Activated T-helper 17 cell treated with anti-CD3 and anti-CD28 coated beads, Interleukin-2, amount 50 U/mL, for 72 hours (primary cell): ENCODE results near the gene NPFFR2. TPM values are rescaled to one million over a fixed set of nuclear protein-coding genes. Genes with fewer than 3 reads are reported as not detected.

Source experiments
- ATAC-seq: fragments of 150-1000 bp; cut with Tn5 transposase; replicated peaks from 2 replicates; pipeline ENCODE4 v1.10.0; 2021; ENCODE audit warnings: mild to moderate bottlenecking, moderate library complexity
- H3K27ac Mint-ChIP-seq: one replicate; pipeline ENCODE4 v1.8.0; 2022; ENCODE audit warnings: mixed read lengths
- H3K27me3 Mint-ChIP-seq: one replicate; pipeline ENCODE4 v1.8.0; 2022; ENCODE audit warnings: mixed read lengths
- H3K36me3 Mint-ChIP-seq: one replicate; pipeline ENCODE4 v1.8.0; 2022; ENCODE audit warnings: low read depth, mild to moderate bottlenecking, mixed read lengths
- H3K4me1 Mint-ChIP-seq: one replicate; pipeline ENCODE4 v1.8.0; 2022; ENCODE audit warnings: mixed read lengths
- H3K4me3 Mint-ChIP-seq: one replicate; pipeline ENCODE4 v1.8.0; 2022; ENCODE audit warnings: mild to moderate bottlenecking, mixed read lengths
- H3K9me3 Mint-ChIP-seq: one replicate; pipeline ENCODE4 v1.8.0; 2022; ENCODE audit warnings: mixed read lengths
- total RNA-seq, 2 donors: library from RNA; stranded (reverse); gene quantifications; one replicate each; pipeline ENCODE4 v1.2.3, GENCODE V29; 2022

The NPFFR2 gene
- not detected for total RNA-seq

GRCh38 chr4:72031868-72032608 is at the start of gene NPFFR2:
Gene NPFFR2, plus strand, starts transcription at chr4:72032000. Its CDS starts 96,592 bp downstream, at chr4:72128592.
- ATAC-seq, result no peak
- H3K4me1 Mint-ChIP-seq, result no peaks in the 10 kb centered on the region
- H3K27me3 Mint-ChIP-seq, result peaks cover 17% of the 10 kb centered on the region
- H3K36me3 Mint-ChIP-seq, result no peaks in the 10 kb centered on the region
- no peak within 1 kb of the TSS for H3K4me3 Mint-ChIP-seq
- H3K9me3 Mint-ChIP-seq, result no peaks in the 10 kb centered on the region
- H3K27ac Mint-ChIP-seq, result no peak within 1 kb of the TSS

GRCh38 chr4:71992571-71993312 is 39.1 kb upstream of the NPFFR2 start:
- Mint-ChIP-seq H3K4me1 (no peaks in the 10 kb centered on the region), H3K9me3 (peaks cover 4% of the 10 kb centered on the region), H3K4me3 (no peak overlapping the region), H3K36me3 (no peaks in the 10 kb centered on the region), H3K27me3 (peaks cover 3% of the 10 kb centered on the region), H3K27ac (no peak overlapping the region)
- no peak for ATAC-seq

- Mint-ChIP-seq H3K27ac (no peak overlapping the region), H3K4me3 (no peak overlapping the region), H3K4me1 (no peaks in the 10 kb centered on the region), H3K9me3 (peaks cover 12% of the 10 kb centered on the region), H3K36me3 (no peaks in the 10 kb centered on the region), H3K27me3 (peaks cover 3% of the 10 kb centered on the region)
- no peak for ATAC-seq
These were observed 37.2 kb upstream of the NPFFR2 start for GRCh38 chr4:71994559-71994958.

GRCh38 chr4:71995297-71995696 is 36.5 kb upstream of the NPFFR2 start:
- Mint-ChIP-seq H3K4me3 (no peak overlapping the region), H3K9me3 (peaks cover 8% of the 10 kb centered on the region), H3K27me3 (no peaks in the 10 kb centered on the region), H3K36me3 (no peaks in the 10 kb centered on the region), H3K27ac (no peak overlapping the region), H3K4me1 (no peaks in the 10 kb centered on the region)
- no peak for ATAC-seq

- Mint-ChIP-seq H3K36me3 (no peaks in the 10 kb centered on the region), H3K9me3 (no peaks in the 10 kb centered on the region), H3K4me3 (no peak overlapping the region), H3K27ac (no peak overlapping the region), H3K27me3 (no peaks in the 10 kb centered on the region), H3K4me1 (no peaks in the 10 kb centered on the region)
- no peak for ATAC-seq
These were observed 25.2 kb upstream of the NPFFR2 start for GRCh38 chr4:72006586-72006985.

GRCh38 chr4:72011906-72012305 is 19.9 kb upstream of the NPFFR2 start:
- Mint-ChIP-seq H3K36me3 (no peaks in the 10 kb centered on the region), H3K27ac (no peak overlapping the region), H3K4me1 (no peaks in the 10 kb centered on the region), H3K4me3 (no peak overlapping the region), H3K9me3 (peaks cover 3% of the 10 kb centered on the region), H3K27me3 (no peaks in the 10 kb centered on the region)
- no peak for ATAC-seq

- H3K27ac Mint-ChIP-seq, result no peak overlapping the region
- H3K27me3 Mint-ChIP-seq, result no peaks in the 10 kb centered on the region
- peaks cover 3% of the 10 kb centered on the region for H3K9me3 Mint-ChIP-seq
- no peak for ATAC-seq
- H3K4me1 Mint-ChIP-seq, result no peaks in the 10 kb centered on the region
- H3K4me3 Mint-ChIP-seq, result no peak overlapping the region
- H3K36me3 Mint-ChIP-seq, result no peaks in the 10 kb centered on the region
These were observed 15.8 kb upstream of the NPFFR2 start for GRCh38 chr4:72016011-72016410.

- Mint-ChIP-seq H3K4me3 (no peak overlapping the region), H3K36me3 (no peaks in the 10 kb centered on the region), H3K4me1 (no peaks in the 10 kb centered on the region), H3K27me3 (no peaks in the 10 kb centered on the region), H3K27ac (no peak overlapping the region), H3K9me3 (no peaks in the 10 kb centered on the region)
- no peak for ATAC-seq
These were observed 12.1 kb upstream of the NPFFR2 start for GRCh38 chr4:72019688-72020087.

GRCh38 chr4:72022553-72022952 is 9.2 kb upstream of the NPFFR2 start:
- H3K4me3 Mint-ChIP-seq, result no peak overlapping the region
- H3K36me3 Mint-ChIP-seq, result no peaks in the 10 kb centered on the region
- no peak for ATAC-seq
- no peaks in the 10 kb centered on the region for H3K4me1 Mint-ChIP-seq
- no peak overlapping the region for H3K27ac Mint-ChIP-seq
- peaks cover 6% of the 10 kb centered on the region for H3K9me3 Mint-ChIP-seq
- no peaks in the 10 kb centered on the region for H3K27me3 Mint-ChIP-seq

- Mint-ChIP-seq H3K27ac (no peak overlapping the region), H3K4me1 (no peaks in the 10 kb centered on the region), H3K27me3 (no peaks in the 10 kb centered on the region), H3K36me3 (no peaks in the 10 kb centered on the region), H3K9me3 (no peaks in the 10 kb centered on the region), H3K4me3 (no peak overlapping the region)
- no peak for ATAC-seq
These were observed 23.8 kb downstream of the NPFFR2 start for GRCh38 chr4:72055566-72055965.

- H3K4me1 Mint-ChIP-seq, result no peaks in the 10 kb centered on the region
- peaks cover 7% of the 10 kb centered on the region for H3K9me3 Mint-ChIP-seq
- no peak for ATAC-seq
- no peaks in the 10 kb centered on the region for H3K36me3 Mint-ChIP-seq
- H3K27me3 Mint-ChIP-seq, result no peaks in the 10 kb centered on the region
- no peak overlapping the region for H3K27ac Mint-ChIP-seq
- H3K4me3 Mint-ChIP-seq, result no peak overlapping the region
These were observed 31.9 kb downstream of the NPFFR2 start for GRCh38 chr4:72063726-72064125.

GRCh38 chr4:72067051-72067450 is 35.3 kb downstream of the NPFFR2 start:
- ATAC-seq, result no peak
- Mint-ChIP-seq H3K9me3 (peaks cover 8% of the 10 kb centered on the region), H3K4me1 (no peaks in the 10 kb centered on the region), H3K36me3 (no peaks in the 10 kb centered on the region), H3K4me3 (no peak overlapping the region), H3K27me3 (no peaks in the 10 kb centered on the region), H3K27ac (no peak overlapping the region)

GRCh38 chr4:72073816-72074215 is 42.0 kb downstream of the NPFFR2 start:
- peaks cover 16% of the 10 kb centered on the region for H3K9me3 Mint-ChIP-seq
- H3K4me3 Mint-ChIP-seq, result no peak overlapping the region
- no peaks in the 10 kb centered on the region for H3K36me3 Mint-ChIP-seq
- H3K27me3 Mint-ChIP-seq, result no peaks in the 10 kb centered on the region
- H3K27ac Mint-ChIP-seq, result no peak overlapping the region
- H3K4me1 Mint-ChIP-seq, result no peaks in the 10 kb centered on the region
- ATAC-seq, result no peak

- no peak overlapping the region for H3K4me3 Mint-ChIP-seq
- H3K27ac Mint-ChIP-seq, result no peak overlapping the region
- H3K36me3 Mint-ChIP-seq, result no peaks in the 10 kb centered on the region
- ATAC-seq, result no peak
- no peaks in the 10 kb centered on the region for H3K4me1 Mint-ChIP-seq
- no peaks in the 10 kb centered on the region for H3K27me3 Mint-ChIP-seq
- H3K9me3 Mint-ChIP-seq, result peaks cover 16% of the 10 kb centered on the region
These were observed 44.8 kb downstream of the NPFFR2 start for GRCh38 chr4:72076562-72076961.

GRCh38 chr4:72077346-72077745 is 45.5 kb downstream of the NPFFR2 start:
- Mint-ChIP-seq H3K4me3 (no peak overlapping the region), H3K9me3 (peaks cover 11% of the 10 kb centered on the region), H3K27me3 (no peaks in the 10 kb centered on the region), H3K4me1 (no peaks in the 10 kb centered on the region), H3K27ac (no peak overlapping the region), H3K36me3 (no peaks in the 10 kb centered on the region)
- ATAC-seq, result no peak
